Fibroblast of skin of right quadriceps (primary cell): ENCODE results near the gene ULK4.
"Not testable (repeated sequence)": the region's sequence is repeated elsewhere in the genome, so short reads cannot be mapped to it uniquely, and the experiment has no call there.

Source experiments
- DNase-seq: peaks from one replicate; pipeline ENCODE4 v3.0.0-alpha.2; 2013

The ULK4 gene

GRCh38 chr3:41482134-41482533 lies 479.8 kb downstream of the ULK4 start:
- DNase-seq: no peak

GRCh38 chr3:41478278-41478677 lies 483.6 kb downstream of the ULK4 start:
- no peak for DNase-seq

- DNase-seq: no peak
Observed at GRCh38 chr3:41477399-41478014, 484.4 kb downstream of the ULK4 start.

GRCh38 chr3:41469083-41469482 lies 492.8 kb downstream of the ULK4 start:
- DNase-seq: no peak

GRCh38 chr3:41467481-41467880 lies 494.4 kb downstream of the ULK4 start:
- no peak for DNase-seq

- no peak for DNase-seq
Observed at GRCh38 chr3:41464858-41465257, 497.0 kb downstream of the ULK4 start.

- DNase-seq: no peak
Observed at GRCh38 chr3:41464401-41464800, 497.5 kb downstream of the ULK4 start.

GRCh38 chr3:41462103-41462691 lies 499.7 kb downstream of the ULK4 start:
- no peak for DNase-seq

- no peak for DNase-seq
Observed at GRCh38 chr3:41460736-41461135, 501.2 kb downstream of the ULK4 start.

GRCh38 chr3:41457176-41457575 lies 504.7 kb downstream of the ULK4 start:
- no peak for DNase-seq

GRCh38 chr3:41456162-41456561 lies 505.7 kb downstream of the ULK4 start:
- no peak for DNase-seq

GRCh38 chr3:41453618-41454017 lies 508.3 kb downstream of the ULK4 start:
- DNase-seq: not testable (repeated sequence)

GRCh38 chr3:41450416-41451231 lies 511.3 kb downstream of the ULK4 start:
- peak; percentile 5 for DNase-seq

GRCh38 chr3:41448396-41448795 lies 513.5 kb downstream of the ULK4 start:
- DNase-seq: no peak

GRCh38 chr3:41447701-41448100 lies 514.2 kb downstream of the ULK4 start:
- DNase-seq: no peak

GRCh38 chr3:41446316-41446715 lies 515.6 kb downstream of the ULK4 start:
- not testable (repeated sequence) for DNase-seq

- no peak for DNase-seq
Observed at GRCh38 chr3:41441568-41441967, 520.3 kb downstream of the ULK4 start.

GRCh38 chr3:41441139-41441538 lies 520.8 kb downstream of the ULK4 start:
- no peak for DNase-seq

- DNase-seq: no peak
Observed at GRCh38 chr3:41436983-41437382, 524.9 kb downstream of the ULK4 start.

- DNase-seq: peak; percentile 42
Observed at GRCh38 chr3:41434781-41435180, 527.1 kb downstream of the ULK4 start.

GRCh38 chr3:41431386-41431785 lies 530.5 kb downstream of the ULK4 start:
- DNase-seq: no peak

GRCh38 chr3:41430886-41431285 lies 531.0 kb downstream of the ULK4 start:
- no peak for DNase-seq

GRCh38 chr3:41430391-41430790 lies 531.5 kb downstream of the ULK4 start:
- no peak for DNase-seq

- DNase-seq: no peak
Observed at GRCh38 chr3:41426485-41426884, 535.4 kb downstream of the ULK4 start.
